ENCODE measurements around the gene CFAP141. TPM values are rescaled to one million over a fixed set of nuclear protein-coding genes. Genes with fewer than 3 reads are reported as not detected.

Gene CFAP141
- total RNA-seq = not detected
- polyA plus RNA-seq (ENCODE audit: insufficient read depth, low read depth, low replicate concordance) = not detected
- long read RNA-seq, donor 1 = 0 reads
- long read RNA-seq, donor 2 = 0 reads
- long read RNA-seq, donor 3 = 0 reads
- long read RNA-seq, donor 4 = 0 reads
- long read RNA-seq, donor 5 = 0 reads
- long read RNA-seq, donor 6 = 0 reads
- long read RNA-seq, donor 7 = 0 reads
- long read RNA-seq, donor 8 = 0 reads
- long read RNA-seq, donor 9 = 0 reads
- long read RNA-seq, donor 10 = 0 reads

GRCh38 chr1:154206196-154206595, at the start of gene CFAP141:
Gene CFAP141, minus strand, starts transcription at chr1:154206333. Its CDS starts 26 bp downstream, at chr1:154206307.
- Histone ChIP-seq H3K27ac (ENCODE audit: low read depth in 2 of 2, low read length in 2 of 2) (no peak within 1 kb of the TSS), H3K36me3 (ENCODE audit: control insufficient read depth in 2 of 3, insufficient read depth in 3 of 3, low read length in 3 of 3) (peaks cover 2 to 36% (median 23%) of the 10 kb centered on the region in 3 donors), H3K9me3 (ENCODE audit: control insufficient read depth in 2 of 3, insufficient read depth in 1 of 3, low read length in 3 of 3) (no peaks in the 10 kb centered on the region), H3K27me3 (ENCODE audit: control insufficient read depth, insufficient read depth, low read length) (no peaks in the 10 kb centered on the region), H3K4me1 (ENCODE audit: control insufficient read depth in 2 of 3, insufficient read depth in 2 of 3, low read depth in 1 of 3, low read length in 3 of 3) (no peaks in the 10 kb centered on the region), H3K4me3 (ENCODE audit: low read length in 3 of 3) (no peak within 1 kb of the TSS), H3K9ac (ENCODE audit: low read length in 3 of 3) (no peak within 1 kb of the TSS)
- no peak for DNase-seq
- no peak for TF ChIP-seq CTCF (IDR thresholded peaks at IDR 0.05; ENCODE audit: borderline replicate concordance, extremely low read depth, insufficient read depth)
- intact Hi-C loops (cut with DNase I) = no loop called here
- no peak for FAIRE-seq

GRCh38 chr1:154253671-154254070, 47.5 kb upstream of the CFAP141 start:
- H3K9me3 ChIP-seq (ENCODE audit: control insufficient read depth in 2 of 3, insufficient read depth in 1 of 3, low read length in 3 of 3) = no peaks in the 10 kb centered on the region
- DNase-seq = no peak
- no peak for FAIRE-seq
- H3K9ac ChIP-seq (ENCODE audit: low read length in 3 of 3) = no peak overlapping the region
- peaks cover 12 to 80% (median 72%) of the 10 kb centered on the region in 3 donors for H3K36me3 ChIP-seq (ENCODE audit: control insufficient read depth in 2 of 3, insufficient read depth in 3 of 3, low read length in 3 of 3)
- H3K27me3 ChIP-seq (ENCODE audit: control insufficient read depth, insufficient read depth, low read length) = no peaks in the 10 kb centered on the region
- H3K27ac ChIP-seq (ENCODE audit: low read depth in 2 of 2, low read length in 2 of 2) = no peak overlapping the region
- H3K4me3 ChIP-seq (ENCODE audit: low read length in 3 of 3) = no peak overlapping the region
- TF ChIP-seq CTCF (IDR thresholded peaks at IDR 0.05; ENCODE audit: borderline replicate concordance, extremely low read depth, insufficient read depth) = no peak
- intact Hi-C loops (cut with DNase I) = no loop called here
- H3K4me1 ChIP-seq (ENCODE audit: control insufficient read depth in 2 of 3, insufficient read depth in 2 of 3, low read depth in 1 of 3, low read length in 3 of 3) = no peaks in the 10 kb centered on the region

- no peaks in the 10 kb centered on the region for H3K27me3 ChIP-seq (ENCODE audit: control insufficient read depth, insufficient read depth, low read length)
- no peaks in the 10 kb centered on the region for H3K9me3 ChIP-seq (ENCODE audit: control insufficient read depth in 2 of 3, insufficient read depth in 1 of 3, low read length in 3 of 3)
- no peaks in the 10 kb centered on the region for H3K4me1 ChIP-seq (ENCODE audit: control insufficient read depth in 2 of 3, insufficient read depth in 2 of 3, low read depth in 1 of 3, low read length in 3 of 3)
- intact Hi-C loops (cut with DNase I) = no loop called here
- H3K36me3 ChIP-seq (ENCODE audit: control insufficient read depth in 2 of 3, insufficient read depth in 3 of 3, low read length in 3 of 3) = peaks cover 21 to 61% (median 53%) of the 10 kb centered on the region in 3 donors
- FAIRE-seq = no peak
- H3K27ac ChIP-seq (ENCODE audit: low read depth in 2 of 2, low read length in 2 of 2) = no peak overlapping the region
- no peak overlapping the region for H3K4me3 ChIP-seq (ENCODE audit: low read length in 3 of 3)
- TF ChIP-seq CTCF (IDR thresholded peaks at IDR 0.05; ENCODE audit: borderline replicate concordance, extremely low read depth, insufficient read depth) = no peak
- DNase-seq = no peak
- no peak overlapping the region for H3K9ac ChIP-seq (ENCODE audit: low read length in 3 of 3)
Measured at GRCh38 chr1:154241703-154242351, 35.7 kb upstream of the CFAP141 start.

Data from kidney (tissue), 22 donors.